ENCODE data around the gene ZNF618. TPM values are rescaled to one million over a fixed set of nuclear protein-coding genes. Genes with fewer than 3 reads are reported as not detected.

The ZNF618 gene
- total RNA-seq, 1 experiment from 2014 or later, result 7.1 TPM

- no peak for DNase-seq (ENCODE audit: low read depth)
- in situ Hi-C loops (cut with HindIII; ENCODE audit: low pct_unique_long_range_greater_than_20kb, low sequenced_read_pairs), result no loop called here
These were observed 140.7 kb downstream of the ZNF618 start for GRCh38 chr9:114016629-114017423.

GRCh38 chr9:114017741-114018715 is 141.9 kb downstream of the ZNF618 start:
- in situ Hi-C loops (cut with HindIII; ENCODE audit: low pct_unique_long_range_greater_than_20kb, low sequenced_read_pairs), result no loop called here
- DNase-seq (ENCODE audit: low read depth), result no peak

DNA sequence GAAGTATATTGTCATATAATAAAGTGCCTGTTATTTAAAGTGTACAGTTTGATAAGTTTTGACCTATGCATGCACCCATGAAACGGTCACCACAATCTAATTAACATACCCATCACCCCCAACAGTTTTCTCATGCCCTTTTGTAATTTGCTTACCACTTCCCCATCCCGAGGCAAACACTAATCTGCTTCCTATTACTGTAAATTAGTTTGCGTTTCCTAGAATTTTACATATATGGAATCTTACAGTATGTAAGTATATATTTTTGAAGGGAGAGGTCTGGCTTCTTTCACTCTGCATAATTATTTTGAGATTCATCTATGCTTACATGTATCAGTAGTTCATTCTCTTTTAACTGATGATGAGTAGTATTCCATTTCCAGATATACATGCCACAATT is 145.5 kb downstream of the ZNF618 start:
- no peak for DNase-seq (ENCODE audit: low read depth)
- in situ Hi-C loops (cut with HindIII; ENCODE audit: low pct_unique_long_range_greater_than_20kb, low sequenced_read_pairs), result no loop called here

DNA sequence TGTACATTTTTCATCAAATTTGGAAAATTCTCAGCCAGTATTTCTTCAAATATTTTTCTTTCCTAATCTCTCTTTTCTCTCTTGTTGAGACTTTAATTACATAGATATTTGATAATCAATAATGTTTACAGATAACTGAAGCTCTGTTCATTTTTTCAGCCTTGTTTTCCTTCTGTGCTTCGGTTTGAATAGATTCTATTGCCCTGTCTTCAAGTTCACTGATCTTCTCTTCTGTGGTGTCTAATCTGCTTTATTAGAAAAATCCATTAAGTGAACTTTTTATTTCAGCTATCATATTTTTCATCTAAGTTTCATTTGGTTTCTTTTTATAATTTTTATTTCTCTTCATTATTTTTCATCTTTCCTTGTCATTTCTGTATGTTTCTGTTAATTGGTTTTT is 147.9 kb downstream of the ZNF618 start:
- in situ Hi-C loops (cut with HindIII; ENCODE audit: low pct_unique_long_range_greater_than_20kb, low sequenced_read_pairs), result no loop called here
- no peak for DNase-seq (ENCODE audit: low read depth)

- DNase-seq (ENCODE audit: low read depth), result no peak
- in situ Hi-C loops (cut with HindIII; ENCODE audit: low pct_unique_long_range_greater_than_20kb, low sequenced_read_pairs), result no loop called here
These were observed 149.2 kb downstream of the ZNF618 start for GRCh38 chr9:114025196-114025753.

DNA sequence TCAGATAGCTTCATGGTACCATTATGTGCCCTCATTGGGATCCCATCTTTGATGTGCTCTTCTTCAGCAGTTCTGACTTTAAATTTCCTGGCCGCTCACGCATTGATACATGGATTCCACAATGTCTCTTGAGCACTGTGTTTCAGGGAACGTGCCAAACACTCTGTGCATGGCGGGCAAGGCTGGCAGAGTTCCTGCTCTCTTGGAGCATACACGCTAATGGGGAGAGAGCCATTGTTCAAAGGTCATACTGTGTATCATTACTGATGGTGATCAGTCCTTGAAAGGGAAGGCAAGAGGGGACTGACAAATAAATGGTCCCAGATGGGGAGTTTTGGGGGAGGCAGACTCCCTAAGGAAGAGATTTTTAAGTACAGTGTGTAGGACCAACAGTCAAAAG is 149.7 kb downstream of the ZNF618 start:
- in situ Hi-C loops (cut with HindIII; ENCODE audit: low pct_unique_long_range_greater_than_20kb, low sequenced_read_pairs), result no loop called here
- no peak for DNase-seq (ENCODE audit: low read depth)

GRCh38 chr9:114026335-114026734 is 150.2 kb downstream of the ZNF618 start:
- in situ Hi-C loops (cut with HindIII; ENCODE audit: low pct_unique_long_range_greater_than_20kb, low sequenced_read_pairs), result no loop called here

GRCh38 chr9:114027159-114027862 is 151.2 kb downstream of the ZNF618 start:
- in situ Hi-C loops (cut with HindIII; ENCODE audit: low pct_unique_long_range_greater_than_20kb, low sequenced_read_pairs), result no loop called here
- DNase-seq (ENCODE audit: low read depth), result no peak

More at GRCh38 chr9:114026335-114026734, 150.2 kb downstream of the ZNF618 start:
- no peak for DNase-seq (ENCODE audit: low read depth)

- in situ Hi-C loops (cut with HindIII; ENCODE audit: low pct_unique_long_range_greater_than_20kb, low sequenced_read_pairs), result no loop called here
- DNase-seq (ENCODE audit: low read depth), result no peak
These were observed 151.9 kb downstream of the ZNF618 start for GRCh38 chr9:114027863-114028465.

GRCh38 chr9:114028646-114029045 is 152.5 kb downstream of the ZNF618 start:
- in situ Hi-C loops (cut with HindIII; ENCODE audit: low pct_unique_long_range_greater_than_20kb, low sequenced_read_pairs), result no loop called here
- no peak for DNase-seq (ENCODE audit: low read depth)

GRCh38 chr9:114029311-114030170 is 153.4 kb downstream of the ZNF618 start:
- DNase-seq (ENCODE audit: low read depth), result no peak
- in situ Hi-C loops (cut with HindIII; ENCODE audit: low pct_unique_long_range_greater_than_20kb, low sequenced_read_pairs), result no loop called here

DNA sequence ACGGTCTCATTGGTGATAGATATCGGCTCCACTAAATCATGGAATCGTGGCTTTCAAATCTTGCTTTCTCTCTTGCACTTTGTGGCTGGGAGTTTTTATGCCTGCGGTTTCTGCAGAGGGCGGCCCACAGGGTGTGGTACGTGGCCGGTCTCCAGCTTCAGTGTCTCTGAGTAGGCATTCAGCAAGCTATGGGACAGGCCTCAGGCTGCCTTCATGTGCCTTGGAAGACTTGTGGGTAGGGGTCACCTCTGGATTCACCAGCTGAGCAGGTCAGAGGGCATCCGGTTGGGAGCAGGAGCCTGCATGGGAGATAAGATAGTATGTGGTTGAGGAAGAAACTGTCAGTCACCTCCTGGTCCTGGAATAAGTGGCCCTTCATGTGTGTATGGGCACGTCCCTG is 154.3 kb downstream of the ZNF618 start:
- DNase-seq (ENCODE audit: low read depth), result no peak
- in situ Hi-C loops (cut with HindIII; ENCODE audit: low pct_unique_long_range_greater_than_20kb, low sequenced_read_pairs), result no loop called here

- in situ Hi-C loops (cut with HindIII; ENCODE audit: low pct_unique_long_range_greater_than_20kb, low sequenced_read_pairs), result no loop called here
These were observed 155.0 kb downstream of the ZNF618 start for GRCh38 chr9:114031037-114031630.

DNA sequence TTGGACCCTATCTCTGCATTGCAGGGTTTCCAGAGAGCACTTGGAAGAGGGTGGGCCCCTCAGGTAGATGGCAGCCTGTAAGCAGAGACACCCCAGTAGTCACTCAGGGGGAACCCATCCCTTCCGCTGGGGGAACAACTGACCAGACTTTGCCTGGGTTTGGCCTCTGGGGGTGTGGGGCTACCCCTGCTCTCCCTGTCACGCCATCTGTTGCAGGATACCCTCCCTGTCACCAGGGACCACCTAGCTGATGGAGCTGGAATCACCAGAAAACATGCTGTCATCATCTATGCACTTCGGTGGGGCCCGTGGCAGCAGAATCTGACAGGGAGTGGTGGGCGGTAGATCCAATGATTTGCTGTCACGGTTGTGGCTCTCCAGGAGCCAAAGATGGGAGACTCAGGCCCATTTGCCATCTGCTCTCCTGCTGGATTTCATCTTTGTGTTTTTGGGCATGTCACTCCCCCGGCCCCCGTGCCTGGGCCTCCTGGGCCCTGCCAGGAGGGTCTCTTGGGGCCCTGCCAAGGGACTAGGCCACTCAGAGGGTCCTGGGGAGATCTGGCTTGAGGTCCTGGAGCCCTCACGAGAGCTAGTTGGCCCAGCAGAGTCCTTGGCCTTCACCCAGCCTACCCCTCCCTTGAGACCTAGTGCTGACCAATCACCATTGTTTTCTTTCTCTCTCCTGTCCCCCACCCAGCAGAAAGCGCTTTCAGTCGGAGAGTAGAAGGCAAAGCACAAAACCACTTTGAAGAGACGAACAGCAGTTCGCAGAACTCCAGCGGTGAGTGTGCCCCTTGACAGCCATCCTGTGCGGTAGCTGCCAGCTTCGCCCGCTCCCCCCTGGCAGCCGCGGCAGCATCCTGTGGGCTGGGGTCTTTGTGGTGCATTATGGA is 156.1 kb downstream of the ZNF618 start:
- DNase-seq (ENCODE audit: low read depth), result no peak
- in situ Hi-C loops (cut with HindIII; ENCODE audit: low pct_unique_long_range_greater_than_20kb, low sequenced_read_pairs), result no loop called here

More at GRCh38 chr9:114031037-114031630, 155.0 kb downstream of the ZNF618 start:
- DNase-seq (ENCODE audit: low read depth), result no peak

DNA sequence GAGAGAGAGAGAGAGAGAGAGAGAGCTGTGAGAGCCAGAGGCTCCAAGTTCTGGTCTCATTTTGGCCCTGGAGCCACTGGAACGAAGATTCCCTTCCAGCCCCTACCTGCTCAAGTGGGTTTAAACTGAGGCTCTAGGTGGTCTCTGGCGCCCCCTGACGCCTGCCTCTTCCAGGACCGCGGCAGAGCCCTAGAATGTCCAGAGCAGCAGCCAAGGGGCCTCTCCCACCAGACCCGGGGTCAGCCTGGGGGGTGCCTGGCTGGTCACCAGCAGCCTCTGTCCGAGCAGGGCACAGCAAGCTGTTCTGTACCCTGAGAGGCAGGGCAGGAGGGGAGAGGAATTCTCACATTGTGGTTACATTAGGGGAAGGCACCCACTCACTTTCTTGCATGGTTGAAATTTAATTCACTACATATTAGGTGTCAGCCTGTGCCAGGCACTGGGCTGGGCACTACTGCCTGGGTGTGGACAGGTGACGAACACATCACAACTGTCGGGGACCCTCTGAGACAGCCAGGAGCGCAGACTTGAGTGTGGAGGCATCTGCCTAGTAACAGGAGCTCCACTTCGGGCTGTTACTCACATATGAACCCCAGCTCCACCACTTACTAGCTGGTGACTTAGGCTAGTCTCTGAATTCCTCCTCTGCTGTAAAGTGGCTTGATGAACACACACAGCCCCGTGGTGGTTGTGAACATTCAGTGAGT is 157.4 kb downstream of the ZNF618 start:
- in situ Hi-C loops (cut with HindIII; ENCODE audit: low pct_unique_long_range_greater_than_20kb, low sequenced_read_pairs), result no loop called here
- no peak for DNase-seq (ENCODE audit: low read depth)

Measured in Caki2 (cell line).